Keratinocyte (primary cell): ENCODE measurements around the gene PIEZO1.

Source experiments
- EZH2 ChIP-seq: IDR thresholded peaks from one replicate; pipeline ENCODE4 v1.6.1; 2012; ENCODE audit warnings: inconsistent platforms, mild to moderate bottlenecking, low read length, moderate library complexity
- TF ChIP-seq, protein P1 (sequence below), 3 experiments: IDR thresholded peaks in 1 of 3; conservative IDR thresholded peaks in 1 of 3; optimal IDR thresholded peaks in 1 of 3; 2 replicates in 2 of 3; 3 replicates in 1 of 3; pipeline versions ENCODE3 to v1.5.1; 2011; ENCODE audit warnings: low read length in 3 of 3, mild to moderate bottlenecking in 3 of 3, moderate library complexity in 2 of 3, control low read depth in 1 of 3, inconsistent platforms in 1 of 3; ENCODE audit not compliant: insufficient read depth in 2 of 3; ENCODE audit errors: extremely low read depth in 1 of 3

DNA sequence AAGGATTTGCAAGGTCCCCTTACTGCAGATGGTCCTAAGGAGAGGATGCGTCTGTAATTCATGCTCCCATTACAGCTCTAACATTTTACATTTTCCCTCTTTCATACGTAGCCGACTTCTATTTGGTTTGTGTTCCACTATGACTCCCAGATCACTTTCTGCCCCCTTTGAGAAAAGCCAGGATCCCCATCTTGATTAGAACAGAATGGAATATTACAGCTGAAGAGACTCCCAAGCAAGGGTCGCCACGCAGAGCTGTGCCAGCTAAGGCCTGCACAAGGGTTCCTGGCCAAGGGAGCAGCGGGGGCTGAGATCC lies 15.2 kb upstream of the PIEZO1 start:
- TF ChIP-seq, protein P1, sequence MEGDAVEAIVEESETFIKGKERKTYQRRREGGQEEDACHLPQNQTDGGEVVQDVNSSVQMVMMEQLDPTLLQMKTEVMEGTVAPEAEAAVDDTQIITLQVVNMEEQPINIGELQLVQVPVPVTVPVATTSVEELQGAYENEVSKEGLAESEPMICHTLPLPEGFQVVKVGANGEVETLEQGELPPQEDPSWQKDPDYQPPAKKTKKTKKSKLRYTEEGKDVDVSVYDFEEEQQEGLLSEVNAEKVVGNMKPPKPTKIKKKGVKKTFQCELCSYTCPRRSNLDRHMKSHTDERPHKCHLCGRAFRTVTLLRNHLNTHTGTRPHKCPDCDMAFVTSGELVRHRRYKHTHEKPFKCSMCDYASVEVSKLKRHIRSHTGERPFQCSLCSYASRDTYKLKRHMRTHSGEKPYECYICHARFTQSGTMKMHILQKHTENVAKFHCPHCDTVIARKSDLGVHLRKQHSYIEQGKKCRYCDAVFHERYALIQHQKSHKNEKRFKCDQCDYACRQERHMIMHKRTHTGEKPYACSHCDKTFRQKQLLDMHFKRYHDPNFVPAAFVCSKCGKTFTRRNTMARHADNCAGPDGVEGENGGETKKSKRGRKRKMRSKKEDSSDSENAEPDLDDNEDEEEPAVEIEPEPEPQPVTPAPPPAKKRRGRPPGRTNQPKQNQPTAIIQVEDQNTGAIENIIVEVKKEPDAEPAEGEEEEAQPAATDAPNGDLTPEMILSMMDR (optimal IDR thresholded peaks at IDR 0.05 in 1 of 3, IDR thresholded peaks at IDR 0.05 in 1 of 3, conservative IDR thresholded peaks at IDR 0.05 in 1 of 3; ENCODE audit: extremely low read depth in 1 of 3, insufficient read depth in 2 of 3, low read length in 3 of 3): no peak
- no peak for TF ChIP-seq EZH2
